WTC11 (cell line): ENCODE results near the gene CLTCL1. TPM values are rescaled to one million over a fixed set of nuclear protein-coding genes. Genes with fewer than 3 reads are reported as not detected.
A peak's percentile ranks its signal among the peaks of the same experiment; 100 is the strongest.

Source experiments
- ATAC-seq: fragments of 200-7000 bp; cut with Tn5 transposase; 2 replicates; pipeline ENCODE4 v1.10.0; 2021; ENCODE audit warnings: mild to moderate bottlenecking, moderate library complexity
- CTCF ChIA-PET: fragments of 300-600 bp; sonication (Branson Sonifier 250); formaldehyde crosslinking; loops from one replicate; lab custom pipeline; 2021; ENCODE audit warnings: antibody characterized with exemption; lab: Charles Lee
- POLR2A ChIA-PET: fragments of 350-600 bp; sonication (Branson Sonifier 250); formaldehyde crosslinking; loops from one replicate; lab custom pipeline; 2021; ENCODE audit warnings: antibody characterized with exemption; lab: Charles Lee
- DNase-seq: peaks from one replicate; pipeline ENCODE4 v3.0.0; 2021; ENCODE audit warnings: low spot score
- H3K27ac Mint-ChIP-seq: 2 replicates; pipeline ENCODE4 v1.8.0; 2021; ENCODE audit warnings: mixed read lengths
- H3K27me3 Mint-ChIP-seq: 2 replicates; pipeline ENCODE4 v1.8.0; 2021; ENCODE audit warnings: low read depth, mild to moderate bottlenecking, moderate library complexity, mixed read lengths
- H3K36me3 Mint-ChIP-seq: 2 replicates; pipeline ENCODE4 v1.8.0; 2021; ENCODE audit warnings: mixed read lengths
- H3K4me1 Mint-ChIP-seq: 2 replicates; pipeline ENCODE4 v1.8.0; 2022; ENCODE audit warnings: mixed read lengths
- H3K4me3 Mint-ChIP-seq: 2 replicates; pipeline ENCODE4 v1.8.0; 2021; ENCODE audit warnings: mild to moderate bottlenecking, moderate library complexity, mixed read lengths
- H3K9me3 Mint-ChIP-seq: 2 replicates; pipeline ENCODE4 v1.8.0; 2021; ENCODE audit warnings: mixed read lengths
- ATF1 ChIP-seq: sonication (generic); formaldehyde crosslinking; IDR thresholded peaks from 2 replicates; pipeline ENCODE4 v1.8.1; 2023; ENCODE audit warnings: mild to moderate bottlenecking, moderate library complexity, missing genetic modification reagents
- ELF4 ChIP-seq: sonication (generic); formaldehyde crosslinking; IDR thresholded peaks from 2 replicates; pipeline ENCODE4 v1.8.1; 2022; ENCODE audit warnings: low read depth, mild to moderate bottlenecking, moderate library complexity, missing genetic modification reagents
- IRF2 ChIP-seq: sonication (generic); formaldehyde crosslinking; IDR thresholded peaks from 2 replicates; pipeline ENCODE4 v1.8.0; 2022; ENCODE audit warnings: low read depth, missing genetic modification reagents, borderline replicate concordance
- KAT7 ChIP-seq: sonication (generic); formaldehyde crosslinking; IDR thresholded peaks from 2 replicates; pipeline ENCODE4 v1.8.1; 2023; ENCODE audit warnings: missing genetic modification reagents, mild to moderate bottlenecking, borderline replicate concordance
- NFE2L1 ChIP-seq: sonication (generic); formaldehyde crosslinking; IDR thresholded peaks from 2 replicates; pipeline ENCODE4 v1.8.1; 2023; ENCODE audit warnings: missing genetic modification reagents
- NR3C1 ChIP-seq: sonication (generic); formaldehyde crosslinking; conservative IDR thresholded peaks from 2 replicates; pipeline ENCODE4 v1.8.1; 2023; ENCODE audit warnings: low read depth, mild to moderate bottlenecking, missing genetic modification reagents
- PRRX2 ChIP-seq: fragments of 250-450 bp; sonication (Bioruptor Pico); IDR thresholded peaks from 2 replicates; pipeline ENCODE4 v1.8.0; 2021; ENCODE audit warnings: mild to moderate bottlenecking
- RELA ChIP-seq: sonication (generic); formaldehyde crosslinking; IDR thresholded peaks from 2 replicates; pipeline ENCODE4 v1.8.1; 2022; ENCODE audit warnings: missing genetic modification reagents, mild to moderate bottlenecking, borderline replicate concordance
- TCF7 ChIP-seq: sonication (generic); formaldehyde crosslinking; IDR thresholded peaks from 2 replicates; pipeline ENCODE4 v1.8.0; 2022; ENCODE audit warnings: mild to moderate bottlenecking, low read depth, missing genetic modification reagents, moderate library complexity
- TEAD1 ChIP-seq: sonication (generic); formaldehyde crosslinking; IDR thresholded peaks from 2 replicates; pipeline ENCODE4 v1.8.0; 2022; ENCODE audit warnings: mild to moderate bottlenecking, missing genetic modification reagents
- TP53 ChIP-seq: sonication (generic); formaldehyde crosslinking; IDR thresholded peaks from 2 replicates; pipeline ENCODE4 v1.8.1; 2023; ENCODE audit warnings: mild to moderate bottlenecking, missing genetic modification reagents
- ZBTB21 ChIP-seq: sonication (generic); formaldehyde crosslinking; IDR thresholded peaks from 2 replicates; pipeline ENCODE4 v1.8.1; 2023; ENCODE audit warnings: mild to moderate bottlenecking, missing genetic modification reagents, borderline replicate concordance
- ZNF219 ChIP-seq: sonication (generic); formaldehyde crosslinking; IDR thresholded peaks from 2 replicates; pipeline ENCODE4 v1.8.0; 2023; ENCODE audit warnings: missing genetic modification reagents, mild to moderate bottlenecking, borderline replicate concordance
- total RNA-seq: library from RNA; stranded (reverse); gene quantifications from 3 replicates; pipeline ENCODE4 v1.2.3, GENCODE V29; 2021
- TF ChIP-seq, protein P1 (sequence below): sonication (generic); formaldehyde crosslinking; IDR thresholded peaks from 2 replicates; pipeline ENCODE4 v1.8.1; 2022; ENCODE audit warnings: low read depth, missing genetic modification reagents, borderline replicate concordance
- TF ChIP-seq, protein P2 (sequence below): fragments of 250-450 bp; sonication (Bioruptor Pico); IDR thresholded peaks from 2 replicates; pipeline ENCODE4 v2.1.2; 2022; ENCODE audit warnings: mild to moderate bottlenecking, moderate library complexity
- TF ChIP-seq, protein P3 (sequence below): sonication (generic); formaldehyde crosslinking; IDR thresholded peaks from 2 replicates; pipeline ENCODE4 v1.8.0; 2022; ENCODE audit warnings: mild to moderate bottlenecking, missing genetic modification reagents
- TF ChIP-seq, protein P4 (sequence below): sonication (generic); formaldehyde crosslinking; IDR thresholded peaks from 2 replicates; pipeline ENCODE4 v1.8.0; 2022; ENCODE audit warnings: mild to moderate bottlenecking, missing genetic modification reagents
- TF ChIP-seq, protein P5 (sequence below): sonication (generic); formaldehyde crosslinking; IDR thresholded peaks from 2 replicates; pipeline ENCODE4 v1.8.1; 2023; ENCODE audit warnings: mild to moderate bottlenecking, missing genetic modification reagents, moderate library complexity
- TF ChIP-seq, protein P6 (sequence below): sonication (generic); formaldehyde crosslinking; conservative IDR thresholded peaks from 2 replicates; pipeline ENCODE4 v1.8.1; 2023; ENCODE audit warnings: mild to moderate bottlenecking, low read depth, missing genetic modification reagents, moderate library complexity
- TF ChIP-seq, protein P7 (sequence below): sonication (generic); formaldehyde crosslinking; IDR thresholded peaks from 2 replicates; pipeline ENCODE4 v1.8.1; 2023; ENCODE audit warnings: mild to moderate bottlenecking, moderate library complexity, missing genetic modification reagents

Gene CLTCL1
- total RNA-seq, 1 experiment from 2014 or later = 15.5 TPM

DNA sequence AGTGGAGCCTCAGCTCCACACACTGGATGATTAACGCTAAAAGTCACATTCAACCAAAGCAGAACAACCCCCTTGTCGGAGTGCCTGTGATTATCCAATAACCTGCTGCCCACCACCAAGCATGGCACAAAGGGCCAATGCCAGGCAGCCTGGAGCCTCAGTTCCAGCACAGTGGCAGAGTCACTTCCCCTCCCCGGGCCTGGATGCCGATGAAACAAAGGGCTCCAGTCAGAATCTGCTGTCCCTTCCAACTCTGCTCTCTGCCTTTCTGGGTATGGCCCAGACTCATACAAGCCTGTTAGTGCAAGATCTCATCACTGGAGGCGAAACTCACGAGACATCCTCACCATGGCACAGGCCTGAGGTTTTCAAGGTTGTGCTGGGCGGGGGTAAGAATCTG, 52.1 kb downstream of the CLTCL1 start (continued):
- TF ChIP-seq NR3C1 (CRISPR knock-in tag) = no peak
- TF ChIP-seq, protein P1, sequence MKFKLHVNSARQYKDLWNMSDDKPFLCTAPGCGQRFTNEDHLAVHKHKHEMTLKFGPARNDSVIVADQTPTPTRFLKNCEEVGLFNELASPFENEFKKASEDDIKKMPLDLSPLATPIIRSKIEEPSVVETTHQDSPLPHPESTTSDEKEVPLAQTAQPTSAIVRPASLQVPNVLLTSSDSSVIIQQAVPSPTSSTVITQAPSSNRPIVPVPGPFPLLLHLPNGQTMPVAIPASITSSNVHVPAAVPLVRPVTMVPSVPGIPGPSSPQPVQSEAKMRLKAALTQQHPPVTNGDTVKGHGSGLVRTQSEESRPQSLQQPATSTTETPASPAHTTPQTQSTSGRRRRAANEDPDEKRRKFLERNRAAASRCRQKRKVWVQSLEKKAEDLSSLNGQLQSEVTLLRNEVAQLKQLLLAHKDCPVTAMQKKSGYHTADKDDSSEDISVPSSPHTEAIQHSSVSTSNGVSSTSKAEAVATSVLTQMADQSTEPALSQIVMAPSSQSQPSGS (CRISPR knock-in tag) = no peak
- no peak for TF ChIP-seq TP53 (CRISPR knock-in tag)
- TF ChIP-seq PRRX2 (CRISPR knock-in tag) = no peak

DNA sequence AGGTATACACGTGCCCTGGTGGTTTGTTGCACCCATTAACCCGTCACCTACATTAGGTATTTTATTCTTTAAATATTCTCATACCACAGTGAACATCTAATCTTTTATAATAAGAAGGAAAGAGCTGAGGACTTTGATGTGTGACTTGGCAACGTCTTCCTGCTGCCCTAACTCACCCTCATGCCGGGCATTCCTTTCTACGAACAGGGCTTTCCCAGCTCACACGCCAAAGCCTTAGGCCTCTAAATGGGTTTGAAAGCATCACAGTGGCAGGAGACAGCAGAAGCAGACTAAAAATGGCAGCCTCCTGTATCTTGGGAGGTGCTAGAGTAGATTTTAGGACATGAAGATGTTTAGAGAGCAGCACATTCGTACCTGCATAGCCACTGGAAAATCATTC, 52.6 kb downstream of the CLTCL1 start:
- ChIA-PET POLR2A (no interaction called here), CTCF (no interaction called here)
- DNase-seq (no peak), ATAC-seq (no peak)
- no peaks in the 10 kb centered on the region for H3K9me3 Mint-ChIP-seq
- no peaks in the 10 kb centered on the region for H3K27me3 Mint-ChIP-seq
- TF ChIP-seq ELF4 (CRISPR knock-in tag) (no peak), TCF7 (CRISPR knock-in tag) (no peak), TEAD1 (CRISPR knock-in tag) (no peak), NFE2L1 (CRISPR knock-in tag) (no peak), ATF1 (CRISPR knock-in tag) (no peak), IRF2 (CRISPR knock-in tag) (no peak), ZBTB21 (CRISPR knock-in tag) (no peak), KAT7 (CRISPR knock-in tag) (no peak)
- TF ChIP-seq, protein P2, sequence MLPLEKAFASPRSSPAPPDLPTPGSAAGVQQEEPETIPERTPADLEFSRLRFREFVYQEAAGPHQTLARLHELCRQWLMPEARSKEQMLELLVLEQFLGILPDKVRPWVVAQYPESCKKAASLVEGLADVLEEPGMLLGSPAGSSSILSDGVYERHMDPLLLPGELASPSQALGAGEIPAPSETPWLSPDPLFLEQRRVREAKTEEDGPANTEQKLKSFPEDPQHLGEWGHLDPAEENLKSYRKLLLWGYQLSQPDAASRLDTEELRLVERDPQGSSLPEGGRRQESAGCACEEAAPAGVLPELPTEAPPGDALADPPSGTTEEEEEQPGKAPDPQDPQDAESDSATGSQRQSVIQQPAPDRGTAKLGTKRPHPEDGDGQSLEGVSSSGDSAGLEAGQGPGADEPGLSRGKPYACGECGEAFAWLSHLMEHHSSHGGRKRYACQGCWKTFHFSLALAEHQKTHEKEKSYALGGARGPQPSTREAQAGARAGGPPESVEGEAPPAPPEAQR (CRISPR knock-in tag) = no peak
- TF ChIP-seq, protein P3, sequence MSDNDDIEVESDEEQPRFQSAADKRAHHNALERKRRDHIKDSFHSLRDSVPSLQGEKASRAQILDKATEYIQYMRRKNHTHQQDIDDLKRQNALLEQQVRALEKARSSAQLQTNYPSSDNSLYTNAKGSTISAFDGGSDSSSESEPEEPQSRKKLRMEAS = no peak
- TF ChIP-seq, protein P1 (CRISPR knock-in tag) = no peak
- H3K4me1 Mint-ChIP-seq = peaks cover 4% of the 10 kb centered on the region
- peak overlapping the region; percentile 53; the same call in 1 of the 2 replicates for H3K27ac Mint-ChIP-seq
- no peak overlapping the region for H3K4me3 Mint-ChIP-seq
- H3K36me3 Mint-ChIP-seq = peaks cover 2% of the 10 kb centered on the region; the same call in 1 of the 2 replicates

DNA sequence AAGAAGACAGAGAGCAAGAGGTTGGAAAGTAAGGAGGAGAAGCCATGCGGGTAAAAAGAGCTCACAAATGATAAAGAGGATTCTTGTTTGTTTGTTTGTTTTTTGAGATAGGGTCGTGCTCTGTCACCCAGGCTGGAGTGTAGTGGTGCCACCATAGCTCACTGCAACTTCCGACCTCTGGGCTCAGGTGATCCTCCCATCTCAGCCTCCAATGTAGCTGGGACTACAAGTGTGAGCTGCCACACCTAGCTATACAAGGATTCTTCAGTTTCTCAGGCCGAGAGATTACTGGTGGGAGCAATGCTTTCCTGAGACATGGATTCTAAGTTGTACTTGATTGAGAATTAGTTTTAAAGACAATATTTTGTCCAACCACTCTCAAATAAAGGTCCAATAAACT, 55.6 kb downstream of the CLTCL1 start:
- CTCF ChIA-PET = interaction anchor here (0.7 kb wide), 1 partner anchor 56 kb away, joined by 3 read pairs; no protein-coding TSS in a partner anchor
- no peak overlapping the region for H3K27ac Mint-ChIP-seq
- H3K9me3 Mint-ChIP-seq = no peaks in the 10 kb centered on the region
- TF ChIP-seq RELA (CRISPR knock-in tag) (no peak), ZNF219 (CRISPR knock-in tag) (no peak), TCF7 (CRISPR knock-in tag) (no peak)
- TF ChIP-seq, protein P4, sequence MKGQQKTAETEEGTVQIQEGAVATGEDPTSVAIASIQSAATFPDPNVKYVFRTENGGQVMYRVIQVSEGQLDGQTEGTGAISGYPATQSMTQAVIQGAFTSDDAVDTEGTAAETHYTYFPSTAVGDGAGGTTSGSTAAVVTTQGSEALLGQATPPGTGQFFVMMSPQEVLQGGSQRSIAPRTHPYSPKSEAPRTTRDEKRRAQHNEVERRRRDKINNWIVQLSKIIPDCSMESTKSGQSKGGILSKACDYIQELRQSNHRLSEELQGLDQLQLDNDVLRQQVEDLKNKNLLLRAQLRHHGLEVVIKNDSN = no peak
- TF ChIP-seq, protein P5, sequence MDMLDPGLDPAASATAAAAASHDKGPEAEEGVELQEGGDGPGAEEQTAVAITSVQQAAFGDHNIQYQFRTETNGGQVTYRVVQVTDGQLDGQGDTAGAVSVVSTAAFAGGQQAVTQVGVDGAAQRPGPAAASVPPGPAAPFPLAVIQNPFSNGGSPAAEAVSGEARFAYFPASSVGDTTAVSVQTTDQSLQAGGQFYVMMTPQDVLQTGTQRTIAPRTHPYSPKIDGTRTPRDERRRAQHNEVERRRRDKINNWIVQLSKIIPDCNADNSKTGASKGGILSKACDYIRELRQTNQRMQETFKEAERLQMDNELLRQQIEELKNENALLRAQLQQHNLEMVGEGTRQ (CRISPR knock-in tag) = no peak
- TF ChIP-seq, protein P6, sequence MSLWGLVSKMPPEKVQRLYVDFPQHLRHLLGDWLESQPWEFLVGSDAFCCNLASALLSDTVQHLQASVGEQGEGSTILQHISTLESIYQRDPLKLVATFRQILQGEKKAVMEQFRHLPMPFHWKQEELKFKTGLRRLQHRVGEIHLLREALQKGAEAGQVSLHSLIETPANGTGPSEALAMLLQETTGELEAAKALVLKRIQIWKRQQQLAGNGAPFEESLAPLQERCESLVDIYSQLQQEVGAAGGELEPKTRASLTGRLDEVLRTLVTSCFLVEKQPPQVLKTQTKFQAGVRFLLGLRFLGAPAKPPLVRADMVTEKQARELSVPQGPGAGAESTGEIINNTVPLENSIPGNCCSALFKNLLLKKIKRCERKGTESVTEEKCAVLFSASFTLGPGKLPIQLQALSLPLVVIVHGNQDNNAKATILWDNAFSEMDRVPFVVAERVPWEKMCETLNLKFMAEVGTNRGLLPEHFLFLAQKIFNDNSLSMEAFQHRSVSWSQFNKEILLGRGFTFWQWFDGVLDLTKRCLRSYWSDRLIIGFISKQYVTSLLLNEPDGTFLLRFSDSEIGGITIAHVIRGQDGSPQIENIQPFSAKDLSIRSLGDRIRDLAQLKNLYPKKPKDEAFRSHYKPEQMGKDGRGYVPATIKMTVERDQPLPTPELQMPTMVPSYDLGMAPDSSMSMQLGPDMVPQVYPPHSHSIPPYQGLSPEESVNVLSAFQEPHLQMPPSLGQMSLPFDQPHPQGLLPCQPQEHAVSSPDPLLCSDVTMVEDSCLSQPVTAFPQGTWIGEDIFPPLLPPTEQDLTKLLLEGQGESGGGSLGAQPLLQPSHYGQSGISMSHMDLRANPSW (CRISPR knock-in tag) = no peak
- TF ChIP-seq, protein P7, sequence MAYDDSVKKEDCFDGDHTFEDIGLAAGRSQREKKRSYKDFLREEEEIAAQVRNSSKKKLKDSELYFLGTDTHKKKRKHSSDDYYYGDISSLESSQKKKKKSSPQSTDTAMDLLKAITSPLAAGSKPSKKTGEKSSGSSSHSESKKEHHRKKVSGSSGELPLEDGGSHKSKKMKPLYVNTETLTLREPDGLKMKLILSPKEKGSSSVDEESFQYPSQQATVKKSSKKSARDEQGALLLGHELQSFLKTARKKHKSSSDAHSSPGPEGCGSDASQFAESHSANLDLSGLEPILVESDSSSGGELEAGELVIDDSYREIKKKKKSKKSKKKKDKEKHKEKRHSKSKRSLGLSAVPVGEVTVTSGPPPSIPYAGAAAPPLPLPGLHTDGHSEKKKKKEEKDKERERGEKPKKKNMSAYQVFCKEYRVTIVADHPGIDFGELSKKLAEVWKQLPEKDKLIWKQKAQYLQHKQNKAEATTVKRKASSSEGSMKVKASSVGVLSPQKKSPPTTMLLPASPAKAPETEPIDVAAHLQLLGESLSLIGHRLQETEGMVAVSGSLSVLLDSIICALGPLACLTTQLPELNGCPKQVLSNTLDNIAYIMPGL = no peak
- POLR2A ChIA-PET = no interaction called here
- DNase-seq (no peak), ATAC-seq (no peak)
- peaks cover 4% of the 10 kb centered on the region for H3K4me1 Mint-ChIP-seq
- no peak overlapping the region for H3K4me3 Mint-ChIP-seq
- no peaks in the 10 kb centered on the region for H3K27me3 Mint-ChIP-seq
- peaks cover 23% of the 10 kb centered on the region for H3K36me3 Mint-ChIP-seq
